ENCODE results near the gene RHEBL1. TPM values are rescaled to one million over a fixed set of nuclear protein-coding genes. Genes with fewer than 3 reads are reported as not detected.

Gene RHEBL1
- total and polyA plus RNA-seq, 8 donors: 0.71 to 3.6 (median 2.2) TPM

DNA sequence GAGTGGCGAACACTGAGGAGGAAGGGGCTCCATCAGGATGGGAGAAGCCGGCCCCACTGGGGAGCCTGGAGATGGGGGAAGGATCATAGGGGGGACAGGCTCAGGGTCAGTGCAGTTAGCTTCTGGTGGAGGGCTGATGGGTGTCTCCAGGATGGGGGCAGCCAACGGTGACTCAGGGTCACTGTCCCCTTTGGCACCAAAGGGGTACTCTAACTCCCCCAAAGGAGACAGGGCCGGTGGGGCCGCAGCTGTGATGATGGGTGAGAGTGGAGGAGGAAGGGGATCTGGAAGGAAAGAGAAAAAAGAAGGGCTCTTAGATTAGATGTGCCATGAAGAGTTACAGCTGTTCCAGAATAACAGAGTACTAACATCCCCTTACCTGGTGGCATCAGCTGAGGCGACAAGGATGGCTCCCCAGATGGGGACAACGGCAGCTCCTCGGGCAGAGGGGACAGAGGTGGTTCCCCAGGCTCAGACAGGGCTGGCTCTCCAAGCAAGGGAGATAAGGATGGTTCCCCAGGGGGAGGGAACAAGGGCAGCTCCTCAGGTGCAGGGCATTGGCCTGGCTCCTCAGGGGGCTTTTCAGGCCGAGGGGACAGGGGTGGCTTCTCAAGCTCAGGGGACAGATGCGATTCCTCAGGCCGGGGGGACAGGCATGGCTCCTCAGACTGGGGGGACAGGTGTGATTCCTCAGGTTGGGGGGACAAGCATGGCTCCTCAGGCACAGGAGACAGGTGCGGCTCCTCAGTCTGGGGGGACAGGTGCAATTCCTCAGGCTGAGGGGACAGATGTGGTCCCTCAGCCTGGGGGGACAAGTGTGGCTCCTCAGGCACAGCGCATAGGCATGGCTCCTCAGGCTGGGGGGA lies 19.0 kb downstream of the RHEBL1 start:
- ATAC-seq (no peak), DNase-seq (no peak)
- no peak overlapping the region for H3K27ac ChIP-seq
- H3K9me3 ChIP-seq: no peaks in the 10 kb centered on the region
- no peak overlapping the region for H3K4me3 ChIP-seq
- TF ChIP-seq, protein P1, sequence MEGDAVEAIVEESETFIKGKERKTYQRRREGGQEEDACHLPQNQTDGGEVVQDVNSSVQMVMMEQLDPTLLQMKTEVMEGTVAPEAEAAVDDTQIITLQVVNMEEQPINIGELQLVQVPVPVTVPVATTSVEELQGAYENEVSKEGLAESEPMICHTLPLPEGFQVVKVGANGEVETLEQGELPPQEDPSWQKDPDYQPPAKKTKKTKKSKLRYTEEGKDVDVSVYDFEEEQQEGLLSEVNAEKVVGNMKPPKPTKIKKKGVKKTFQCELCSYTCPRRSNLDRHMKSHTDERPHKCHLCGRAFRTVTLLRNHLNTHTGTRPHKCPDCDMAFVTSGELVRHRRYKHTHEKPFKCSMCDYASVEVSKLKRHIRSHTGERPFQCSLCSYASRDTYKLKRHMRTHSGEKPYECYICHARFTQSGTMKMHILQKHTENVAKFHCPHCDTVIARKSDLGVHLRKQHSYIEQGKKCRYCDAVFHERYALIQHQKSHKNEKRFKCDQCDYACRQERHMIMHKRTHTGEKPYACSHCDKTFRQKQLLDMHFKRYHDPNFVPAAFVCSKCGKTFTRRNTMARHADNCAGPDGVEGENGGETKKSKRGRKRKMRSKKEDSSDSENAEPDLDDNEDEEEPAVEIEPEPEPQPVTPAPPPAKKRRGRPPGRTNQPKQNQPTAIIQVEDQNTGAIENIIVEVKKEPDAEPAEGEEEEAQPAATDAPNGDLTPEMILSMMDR (IDR thresholded peaks at IDR 0.05): no peak
- peaks cover 0 to 95% of the 10 kb centered on the region in 2 donors for H3K36me3 ChIP-seq
- intact Hi-C loops (cut with DNase I): no loop called here
- H3K27me3 ChIP-seq: no peaks in the 10 kb centered on the region
- H3K4me1 ChIP-seq: peaks cover 7 to 15% of the 10 kb centered on the region in 2 donors

DNA sequence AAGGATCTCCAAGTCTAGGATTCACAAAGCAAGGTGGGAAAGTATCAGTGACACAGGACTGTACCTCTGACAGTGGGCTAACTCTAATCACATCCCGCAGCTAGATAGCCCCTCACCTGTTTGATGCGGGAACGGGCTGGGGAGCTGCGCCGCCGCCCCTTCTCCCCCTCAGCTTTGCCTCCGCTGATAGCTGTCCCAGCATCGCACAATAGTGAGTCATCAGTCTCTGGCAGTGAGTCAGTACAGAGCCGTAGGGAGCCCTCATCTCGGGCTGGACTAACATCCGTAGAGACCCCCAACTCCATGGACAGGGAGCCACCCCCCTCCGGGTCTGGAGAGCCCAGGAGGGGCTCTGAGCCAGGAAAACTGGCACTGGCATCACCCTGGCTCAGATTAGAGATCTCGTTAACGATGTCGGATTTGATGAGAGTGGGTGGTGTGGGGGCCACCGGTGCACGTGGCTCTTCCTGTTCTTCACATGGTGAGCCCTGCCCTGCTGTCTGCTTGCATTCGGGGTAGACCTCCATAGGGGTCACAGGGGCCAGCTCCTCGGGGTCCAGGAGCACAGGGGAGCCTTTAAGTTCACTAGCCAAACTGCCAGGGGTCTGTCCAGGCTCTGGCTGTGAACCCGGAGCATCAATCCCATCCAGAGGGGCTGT lies 20.1 kb downstream of the RHEBL1 start:
- H3K9me3 ChIP-seq: no peaks in the 10 kb centered on the region
- intact Hi-C loops (cut with DNase I): no loop called here
- no peak overlapping the region for H3K27ac ChIP-seq
- ATAC-seq (no peak), DNase-seq (no peak)
- H3K27me3 ChIP-seq: no peaks in the 10 kb centered on the region
- H3K36me3 ChIP-seq: peaks cover 0 to 100% of the 10 kb centered on the region in 2 donors
- H3K4me3 ChIP-seq: no peak overlapping the region
- TF ChIP-seq, protein P1 (IDR thresholded peaks at IDR 0.05): no peak
- H3K4me1 ChIP-seq: peaks cover 0 to 5% of the 10 kb centered on the region in 2 donors

DNA sequence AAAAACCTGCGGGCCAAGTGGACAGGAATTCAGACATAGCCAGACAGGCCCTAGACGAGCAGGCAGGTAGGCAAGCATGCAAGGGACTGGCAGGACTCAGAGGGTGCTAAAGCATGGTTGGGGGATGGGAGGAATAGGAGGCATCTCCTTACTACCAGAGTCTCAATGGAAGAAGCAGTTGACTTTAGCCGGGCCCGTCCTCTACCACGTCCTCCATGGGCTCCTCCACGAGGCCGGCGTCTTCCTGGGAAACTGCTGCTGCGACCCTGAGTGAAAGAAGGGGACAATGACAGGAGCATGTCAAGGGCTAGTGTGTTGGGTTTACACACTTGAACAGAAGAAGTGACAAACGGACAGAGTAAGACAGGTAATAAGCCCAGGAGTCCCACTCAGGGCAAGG lies 20.8 kb downstream of the RHEBL1 start:
- no peak overlapping the region for H3K4me3 ChIP-seq
- no peak for ATAC-seq
- no peaks in the 10 kb centered on the region for H3K9me3 ChIP-seq
- TF ChIP-seq, protein P1 (IDR thresholded peaks at IDR 0.05): no peak
- intact Hi-C loops (cut with DNase I): no loop called here
- no peaks in the 10 kb centered on the region for H3K27me3 ChIP-seq
- H3K27ac ChIP-seq: no peak overlapping the region
- DNase-seq: no peak
- no peaks in the 10 kb centered on the region for H3K4me1 ChIP-seq
- peaks cover 0 to 100% of the 10 kb centered on the region in 2 donors for H3K36me3 ChIP-seq

DNA sequence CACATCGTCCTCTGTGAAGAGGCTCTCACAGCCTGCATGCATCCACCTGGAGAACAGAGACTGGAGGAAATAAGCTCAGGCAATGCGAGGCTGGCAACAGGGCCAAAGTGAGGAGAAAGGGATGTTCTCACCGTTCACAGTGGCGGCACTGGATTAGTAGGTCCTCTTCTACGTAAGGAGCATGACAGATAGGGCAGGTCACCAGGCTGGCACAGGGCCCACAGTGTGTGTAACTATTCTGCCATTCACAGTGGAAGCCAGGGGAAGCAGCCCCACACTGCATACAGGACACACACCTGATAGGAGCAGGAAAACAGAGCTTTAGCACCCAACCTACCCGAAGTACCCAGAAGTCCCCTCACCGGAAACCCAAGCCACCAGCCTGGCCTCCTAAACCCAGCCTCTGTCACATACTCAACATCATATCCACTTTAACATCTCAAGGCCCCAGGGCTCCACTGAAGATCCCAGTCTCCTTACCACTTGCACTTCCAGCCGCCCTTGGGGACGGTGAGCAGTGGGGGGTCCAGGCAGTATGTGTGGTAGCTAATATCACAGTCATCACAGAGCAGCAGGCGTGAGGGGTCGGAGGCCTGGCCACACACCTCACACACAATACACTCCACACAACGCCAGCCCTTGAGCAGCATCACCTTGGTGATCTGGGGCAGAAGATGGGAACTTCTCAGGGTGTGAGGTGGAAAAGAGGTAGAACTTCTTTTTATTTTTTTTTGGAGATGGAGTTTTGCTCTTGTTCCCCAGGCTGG lies 23.5 kb downstream of the RHEBL1 start:
- H3K4me3 ChIP-seq: no peak overlapping the region
- ATAC-seq (no peak), DNase-seq (no peak)
- intact Hi-C loops (cut with DNase I): no loop called here
- H3K4me1 ChIP-seq: no peaks in the 10 kb centered on the region
- TF ChIP-seq, protein P1 (IDR thresholded peaks at IDR 0.05): no peak
- H3K27me3 ChIP-seq: no peaks in the 10 kb centered on the region
- H3K27ac ChIP-seq: no peak overlapping the region
- no peaks in the 10 kb centered on the region for H3K9me3 ChIP-seq
- H3K36me3 ChIP-seq: peaks cover 6 to 100% of the 10 kb centered on the region in 2 donors
